ENCODE measurements around the gene RELN. TPM values are rescaled to one million over a fixed set of nuclear protein-coding genes. Genes with fewer than 3 reads are reported as not detected.

RELN gene
- total RNA-seq, 2 donors from 2014 or later = 2.6 to 3.0 TPM

GRCh38 chr7:103447073-103447960 is 542.1 kb downstream of the RELN start:
- H3K4me3 ChIP-seq = no peak overlapping the region
- H3K27ac ChIP-seq = peak overlapping the region in 1 of 2 donors; percentile 11
- no peaks in the 10 kb centered on the region for H3K27me3 ChIP-seq (replicated peaks; ENCODE audit: insufficient read depth)
- DNase-seq (ENCODE audit: low spot score) = peak; percentile 59
- no peaks in the 10 kb centered on the region for H3K9me3 ChIP-seq
- H3K36me3 ChIP-seq = no peaks in the 10 kb centered on the region
- H3K4me1 ChIP-seq (replicated peaks) = no peaks in the 10 kb centered on the region
- 10% methylated on average over 17 of the region's 17 CpGs for WGBS
- intact Hi-C loops (cut with DNase I) = no loop called here
- TF ChIP-seq POLR2A (IDR thresholded peaks at IDR 0.05) (no peak), POLR2AphosphoS5 (IDR thresholded peaks at IDR 0.05) (peak; percentile 49), CTCF (IDR thresholded peaks at IDR 0.05) (peak in 3 of 4 experiments; percentile 37 to 52 (median 44))

- no peaks in the 10 kb centered on the region for H3K4me1 ChIP-seq (replicated peaks)
- H3K4me3 ChIP-seq = peak within 1 kb of the TSS; percentile 27 to 47
- no peaks in the 10 kb centered on the region for H3K9me3 ChIP-seq
- H3K27ac ChIP-seq = peak within 1 kb of the TSS; percentile 12 to 66
- H3K36me3 ChIP-seq = no peaks in the 10 kb centered on the region
- 2% methylated on average over 50 of the region's 54 CpGs for whole genome bisulfite sequencing
- peak; percentile 44 for DNase-seq (ENCODE audit: low spot score)
- H3K27me3 ChIP-seq (replicated peaks; ENCODE audit: insufficient read depth) = no peaks in the 10 kb centered on the region
- no peak for TF ChIP-seq CTCF (IDR thresholded peaks at IDR 0.05)
- no peak for TF ChIP-seq POLR2A (IDR thresholded peaks at IDR 0.05)
- TF ChIP-seq POLR2AphosphoS5 (IDR thresholded peaks at IDR 0.05) = no peak
- intact Hi-C loops (cut with DNase I) = no loop called here
These were observed 543.4 kb downstream of the RELN start, which contains the start of gene SLC26A5 for GRCh38 chr7:103446049-103446520. Gene SLC26A5 (minus strand): TSS chr7:103446207. CDS start chr7:103421514, 24,693 bp downstream.

GRCh38 chr7:103445228-103446048 is 544.0 kb downstream of the RELN start:
- no peak for TF ChIP-seq POLR2AphosphoS5 (IDR thresholded peaks at IDR 0.05)
- TF ChIP-seq POLR2A (IDR thresholded peaks at IDR 0.05) = no peak
- TF ChIP-seq CTCF (IDR thresholded peaks at IDR 0.05) = no peak
- H3K27me3 ChIP-seq (replicated peaks; ENCODE audit: insufficient read depth) = no peaks in the 10 kb centered on the region
- H3K27ac ChIP-seq = peak overlapping the region; percentile 12 to 66
- H3K4me1 ChIP-seq (replicated peaks) = no peaks in the 10 kb centered on the region
- peak overlapping the region; percentile 27 to 47 for H3K4me3 ChIP-seq
- no peak for DNase-seq (ENCODE audit: low spot score)
- 8% methylated on average over 48 of the region's 48 CpGs for WGBS
- intact Hi-C loops (cut with DNase I) = no loop called here
- no peaks in the 10 kb centered on the region for H3K9me3 ChIP-seq
- no peaks in the 10 kb centered on the region for H3K36me3 ChIP-seq

- TF ChIP-seq POLR2AphosphoS5 (IDR thresholded peaks at IDR 0.05) (no peak), POLR2A (IDR thresholded peaks at IDR 0.05) (no peak), CTCF (IDR thresholded peaks at IDR 0.05) (no peak)
- H3K4me3 ChIP-seq = no peak overlapping the region
- 90% methylated on average over 8 of the region's 8 CpGs for WGBS
- intact Hi-C loops (cut with DNase I) = no loop called here
- no peaks in the 10 kb centered on the region for H3K4me1 ChIP-seq (replicated peaks)
- no peaks in the 10 kb centered on the region for H3K9me3 ChIP-seq
- DNase-seq (ENCODE audit: low spot score) = no peak
- H3K27me3 ChIP-seq (replicated peaks; ENCODE audit: insufficient read depth) = no peaks in the 10 kb centered on the region
- H3K27ac ChIP-seq = no peak overlapping the region
- no peaks in the 10 kb centered on the region for H3K36me3 ChIP-seq
These were observed 549.8 kb downstream of the RELN start for GRCh38 chr7:103439661-103440060.
